HepG2 (cell line): ENCODE results near the gene PCDHGC5.

ENCODE experiments used
- CTCF ChIP-seq: sonication (generic); formaldehyde crosslinking; IDR thresholded peaks from 2 replicates; pipeline ENCODE4 v1.5.0; 2020; ENCODE audit warnings: mild to moderate bottlenecking, missing genetic modification reagents, moderate library complexity
- JUNB ChIP-seq: sonication (generic); formaldehyde crosslinking; IDR thresholded peaks from 2 replicates; pipeline ENCODE4 v1.8.0; 2022; ENCODE audit warnings: missing genetic modification reagents, mild to moderate bottlenecking, borderline replicate concordance
- RXRA ChIP-seq: sonication (generic); formaldehyde crosslinking; IDR thresholded peaks from 2 replicates; pipeline ENCODE4 v1.5.1; 2020; ENCODE audit warnings: missing genetic modification reagents
- SIN3A ChIP-seq: IDR thresholded peaks from 2 replicates; pipeline ENCODE4 v1.6.1; 2011; ENCODE audit warnings: low read depth, mild to moderate bottlenecking, control low read depth, low read length, borderline replicate concordance
- ZBTB33 ChIP-seq: sonication (generic); formaldehyde crosslinking; IDR thresholded peaks from 2 replicates; pipeline ENCODE4 v1.4.0; 2020; ENCODE audit warnings: missing genetic modification reagents
- TF ChIP-seq, protein P1 (sequence below), 2 experiments: sonication (generic) in 1 of 2; formaldehyde crosslinking in 1 of 2; IDR thresholded peaks; 2 replicates each; pipeline versions ENCODE4 v1.5.1 to v1.6.1; 2011 to 2020; ENCODE audit warnings: borderline replicate concordance in 1 of 2, low read depth in 1 of 2, low read length in 1 of 2, mild to moderate bottlenecking in 1 of 2, missing genetic modification reagents in 1 of 2, moderate library complexity in 1 of 2

GRCh38 chr5:141515946-141516671 lies 27.2 kb downstream of the PCDHGC5 start:
- TF ChIP-seq SIN3A, result no peak
- TF ChIP-seq RXRA, result no peak
- TF ChIP-seq ZBTB33 (CRISPR knock-in tag), result no peak
- no peak for TF ChIP-seq CTCF (CRISPR knock-in tag)
- TF ChIP-seq JUNB (CRISPR knock-in tag), result no peak
- TF ChIP-seq, protein P1, sequence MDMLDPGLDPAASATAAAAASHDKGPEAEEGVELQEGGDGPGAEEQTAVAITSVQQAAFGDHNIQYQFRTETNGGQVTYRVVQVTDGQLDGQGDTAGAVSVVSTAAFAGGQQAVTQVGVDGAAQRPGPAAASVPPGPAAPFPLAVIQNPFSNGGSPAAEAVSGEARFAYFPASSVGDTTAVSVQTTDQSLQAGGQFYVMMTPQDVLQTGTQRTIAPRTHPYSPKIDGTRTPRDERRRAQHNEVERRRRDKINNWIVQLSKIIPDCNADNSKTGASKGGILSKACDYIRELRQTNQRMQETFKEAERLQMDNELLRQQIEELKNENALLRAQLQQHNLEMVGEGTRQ (IDR thresholded peaks at IDR 0.05; ENCODE audit: low read depth, low read length), result no peak
- TF ChIP-seq, protein P1 (CRISPR knock-in tag; IDR thresholded peaks at IDR 0.05; ENCODE audit: borderline replicate concordance), result no peak
